HCT116 (cell line): Measurements from ENCODE around the gene THRA. TPM values are rescaled to one million over a fixed set of nuclear protein-coding genes. Genes with fewer than 3 reads are reported as not detected.

Source experiments
- ATAC-seq: fragments of 200-7000 bp; cut with Tn5 transposase; 2 replicates; pipeline ENCODE4 v1.9.1; 2020; ENCODE audit warnings: mild to moderate bottlenecking, moderate library complexity
- BruUV-seq: library from RNA; stranded (reverse); fragments of 400-500 nt; replicated peaks from 2 replicates; lab custom pipeline; 2021; lab: Mats Ljungman, UMichigan
- CTCF ChIA-PET: fragments of 300-600 bp; sonication (Branson Sonifier 250); formaldehyde crosslinking; loops from one replicate; lab custom pipeline; 2021; ENCODE audit warnings: antibody characterized with exemption; lab: Charles Lee
- POLR2A ChIA-PET: fragments of 300-600, 350-600 bp; sonication (Branson Sonifier 250); formaldehyde crosslinking; loops from one replicate; lab custom pipeline; 2021; ENCODE audit warnings: antibody characterized with exemption; lab: Charles Lee
- RAD21 ChIA-PET, 2 experiments: fragments of 300-600 bp; sonication (Branson Sonifier 250); formaldehyde crosslinking; loops; one replicate each; lab custom pipeline; 2023; ENCODE audit warnings: low total read pairs in 2 of 2; ENCODE audit not compliant: uncharacterized antibody in 2 of 2, unreplicated experiment in 2 of 2, low non-redundant PET in 1 of 2; lab: Charles Lee
- DNase-seq: peaks from one replicate; pipeline ENCODE4 v3.0.0-alpha.2; 2010; ENCODE audit warnings: low read depth, low spot score
- H2AFZ ChIP-seq: fragments of 200-600 bp; shearing (Covaris generic), sonication (generic); 2 replicates; pipeline ENCODE4 v1.6.1; 2017; ENCODE audit warnings: low read depth, mixed run types, mixed read lengths, antibody characterized with exemption, low read length; ENCODE audit not compliant: poor library complexity, severe bottlenecking
- H3K27ac ChIP-seq: 2 replicates; pipeline ENCODE4 v1.5.1; 2012; ENCODE audit warnings: low read depth, low read length
- H3K27me3 ChIP-seq: fragments of 200-600 bp; sonication (generic); 2 replicates; pipeline ENCODE4 v1.6.1; 2016; ENCODE audit warnings: mixed run types, low read length, mixed read lengths; ENCODE audit not compliant: insufficient read depth
- H3K36me3 ChIP-seq, 2 experiments: fragments of 200-500 bp in 1 of 2; fragments of 200-600 bp in 1 of 2; sonication (Bioruptor generic) in 1 of 2; sonication (generic) in 1 of 2; 2 replicates each; pipeline versions ENCODE4 v1.5.1 to v1.6.1; 2014 to 2016; ENCODE audit warnings: low read length in 2 of 2, inconsistent platforms in 1 of 2, mixed read lengths in 1 of 2, mixed run types in 1 of 2; ENCODE audit not compliant: insufficient read depth in 2 of 2, control insufficient read depth in 1 of 2
- H3K4me1 ChIP-seq, 2 experiments: fragments of 200-600 bp in 1 of 2; sonication (generic) in 1 of 2; 2 replicates each; pipeline versions ENCODE4 v1.5.1 to v1.6.1; 2012 to 2017; ENCODE audit warnings: low read length in 2 of 2, inconsistent platforms in 1 of 2, mild to moderate bottlenecking in 1 of 2, mixed read lengths in 1 of 2, mixed run types in 1 of 2, moderate library complexity in 1 of 2; ENCODE audit not compliant: insufficient read depth in 2 of 2, control insufficient read depth in 1 of 2
- H3K4me2 ChIP-seq: fragments of 200-600 bp; sonication (generic); 2 replicates; pipeline ENCODE4 v1.6.1; 2017; ENCODE audit warnings: mixed run types, low read length, mixed read lengths
- H3K4me3 ChIP-seq, 2 experiments: fragments of 200-600 bp in 1 of 2; sonication (generic) in 1 of 2; replicated peaks in 1 of 2; 2 replicates each; pipeline ENCODE4 v1.5.1; 2011 to 2016; ENCODE audit warnings: low read length in 2 of 2, control low read depth in 1 of 2, low read depth in 1 of 2, mild to moderate bottlenecking in 1 of 2, mixed read lengths in 1 of 2, mixed run types in 1 of 2
- H3K79me2 ChIP-seq: fragments of 200-600 bp; sonication (generic); 2 replicates; pipeline ENCODE4 v1.6.1; 2017; ENCODE audit warnings: mild to moderate bottlenecking, mixed run types, low read length, moderate library complexity, mixed read lengths; ENCODE audit not compliant: insufficient read depth
- H3K9ac ChIP-seq: fragments of 200-600 bp; sonication (generic); 2 replicates; pipeline ENCODE4 v1.6.1; 2016; ENCODE audit warnings: low read length, mixed read lengths
- H3K9me2 ChIP-seq: fragments of 200-600 bp; sonication (generic), shearing (Covaris generic); 2 replicates; pipeline ENCODE4 v1.6.1; 2017; ENCODE audit warnings: mixed run types, mild to moderate bottlenecking, moderate library complexity; ENCODE audit not compliant: insufficient read depth
- H3K9me3 ChIP-seq, 2 experiments: fragments of 200-500 bp in 1 of 2; fragments of 200-600 bp in 1 of 2; sonication (Bioruptor generic) in 1 of 2; sonication (generic) in 1 of 2; 2 replicates each; pipeline ENCODE4 v1.6.1; 2014 to 2017; ENCODE audit warnings: low read length in 2 of 2, mixed read lengths in 2 of 2, inconsistent platforms in 1 of 2, low read depth in 1 of 2, mild to moderate bottlenecking in 1 of 2, mixed run types in 1 of 2, moderate library complexity in 1 of 2; ENCODE audit not compliant: control insufficient read depth in 1 of 2, insufficient read depth in 1 of 2
- H4K20me1 ChIP-seq: fragments of 200-600 bp; sonication (generic), shearing (Covaris generic); 2 replicates; pipeline ENCODE4 v1.6.1; 2017; ENCODE audit warnings: mixed run types, mild to moderate bottlenecking, moderate library complexity; ENCODE audit not compliant: insufficient read depth
- ATF3 ChIP-seq: IDR thresholded peaks from 2 replicates; pipeline ENCODE4 v1.6.1; 2012
- CEBPB ChIP-seq: IDR thresholded peaks from 2 replicates; pipeline ENCODE4 v1.6.1; 2012; ENCODE audit warnings: low read depth
- CTCF ChIP-seq, 3 experiments: fragments of 200-600 bp in 1 of 3; sonication (generic) in 1 of 3; IDR thresholded peaks in 2 of 3; conservative IDR thresholded peaks in 1 of 3; 2 replicates each; pipeline ENCODE4 v1.5.1; 2012 to 2017; ENCODE audit warnings: low read depth in 2 of 3, low read length in 2 of 3, antibody characterized with exemption in 1 of 3, borderline replicate concordance in 1 of 3, control low read depth in 1 of 3, mild to moderate bottlenecking in 1 of 3, mixed read lengths in 1 of 3, mixed run types in 1 of 3, moderate library complexity in 1 of 3; ENCODE audit not compliant: insufficient read depth in 1 of 3
- POLR2A ChIP-seq: IDR thresholded peaks from 2 replicates; pipeline ENCODE4 v1.7.0; 2011; ENCODE audit warnings: borderline replicate concordance; ENCODE audit not compliant: insufficient read depth, insufficient read length; ENCODE audit errors: extremely low read depth
- RAD21 ChIP-seq: IDR thresholded peaks from 2 replicates; pipeline ENCODE4 v1.6.1; 2012; ENCODE audit warnings: low read depth, mild to moderate bottlenecking
- SRF ChIP-seq: IDR thresholded peaks from 2 replicates; pipeline ENCODE4 v1.6.1; 2012; ENCODE audit warnings: low read depth
- intact Hi-C: fragments of 100-400 bp; cut with micrococcal nuclease; formaldehyde crosslinking; loops from 2 replicates; pipeline ENCODE4 v1.10.0; 2022
- total RNA-seq: library from RNA; stranded (reverse); gene quantifications from one replicate; pipeline ENCODE4 v1.2.1, GENCODE V29; 2021; ENCODE audit not compliant: unreplicated experiment

The THRA gene
- total RNA-seq, 1 experiment from 2014 or later, result 23.3 TPM

- Histone ChIP-seq H3K36me3 (no peaks in the 10 kb centered on the region), H2AFZ (peak overlapping the region; percentile 32), H3K4me1 (peaks cover 66 to 89% of the 10 kb centered on the region in 2 experiments), H3K9ac (no peak overlapping the region), H3K79me2 (no peaks in the 10 kb centered on the region), H3K27me3 (no peaks in the 10 kb centered on the region), H3K27ac (peak overlapping the region; percentile 8; the same call in 1 of the 2 replicates), H3K9me2 (no peaks in the 10 kb centered on the region), H3K9me3 (no peaks in the 10 kb centered on the region), H4K20me1 (no peaks in the 10 kb centered on the region), H3K4me2 (peak overlapping the region; percentile 60), H3K4me3 (no peak overlapping the region)
- no peak for ATAC-seq
- no peak for TF ChIP-seq POLR2A
- peak in 2 of 3 experiments; percentile 31 to 55; a peak in 4 of 6 replicates for TF ChIP-seq CTCF (IDR thresholded peaks at IDR 0.05 in 2 of 3, conservative IDR thresholded peaks at IDR 0.05 in 1 of 3; ENCODE audit: borderline replicate concordance in 1 of 3, insufficient read depth in 1 of 3, low read depth in 2 of 3, low read length in 2 of 3)
- no peak for TF ChIP-seq SRF
- TF ChIP-seq RAD21, result no peak
- TF ChIP-seq CEBPB, result no peak
- no peak for TF ChIP-seq ATF3
- no TSS peak for BruUV-seq
- no peak for DNase-seq
- CTCF ChIA-PET, result interaction anchor here (6.3 kb wide), 1 partner anchor 9 kb away, joined by 69 read pairs; the partner anchor contains the start of gene NR1D1
- intact Hi-C loops, result no loop called here
- RAD21 ChIA-PET, result interaction anchor here (0.7 to 0.8 kb wide), 2 partner anchors 9 to 96 kb away, joined by 4 to 8 read pairs; partner anchors contain the start of gene NR1D1 (in 1 of the 2)
- POLR2A ChIA-PET, result interaction anchor here (0.7 to 8.1 kb wide), 2 partner anchors 9 to 55 kb away, joined by 3 to 160 read pairs; partner anchors contain the start of gene NR1D1
These were observed 46.4 kb downstream of the THRA start for GRCh38 chr17:40108970-40109824.
